IMR-90 (cell line): ENCODE results near the gene CCDC12. TPM values are rescaled to one million over a fixed set of nuclear protein-coding genes. Genes with fewer than 3 reads are reported as not detected.

Source experiments
- ATAC-seq: fragments of 200-7000 bp; cut with Tn5 transposase; 2 replicates; pipeline ENCODE4 v1.9.1; 2020; ENCODE audit warnings: low read depth, mild to moderate bottlenecking, moderate library complexity
- BruUV-seq: library from RNA; stranded (reverse); fragments of 400-500 nt; replicated peaks from 2 replicates; lab custom pipeline; 2021; lab: Mats Ljungman, UMichigan
- CTCF ChIA-PET: fragments of 300-600 bp; formaldehyde crosslinking; extraction: SDS; loops from one replicate; lab custom pipeline; 2021; ENCODE audit warnings: antibody characterized with exemption; lab: Yijun Ruan, JAX
- POLR2A ChIA-PET: fragments of 300-600 bp; sonication (Branson Sonifier 250); formaldehyde crosslinking; loops from one replicate; lab custom pipeline; 2022; ENCODE audit warnings: antibody characterized with exemption; ENCODE audit not compliant: unreplicated experiment; lab: Charles Lee
- DNase-seq: peaks from one replicate; pipeline ENCODE4 v3.0.0; 2013
- H2AFZ ChIP-seq: replicated peaks from 2 replicates; pipeline ENCODE3; 2013; ENCODE audit warnings: low read length, mild to moderate bottlenecking; ENCODE audit not compliant: poor library complexity
- H2AK5ac ChIP-seq: 2 replicates; pipeline ENCODE4 v1.6.1; 2013; ENCODE audit warnings: low read depth, low read length, inconsistent platforms
- H2AK9ac ChIP-seq: replicated peaks from 2 replicates; pipeline ENCODE3; 2013; ENCODE audit warnings: mild to moderate bottlenecking, low read depth, low read length, moderate library complexity; ENCODE audit not compliant: poor library complexity
- H2BK120ac ChIP-seq: 2 replicates; pipeline ENCODE4 v1.6.1; 2013; ENCODE audit warnings: low read depth, low read length, inconsistent platforms
- H2BK15ac ChIP-seq: 3 replicates; pipeline ENCODE4 v1.6.1; 2013; ENCODE audit warnings: low read depth, low read length, inconsistent platforms
- H2BK20ac ChIP-seq: 2 replicates; pipeline ENCODE4 v1.6.1; 2013; ENCODE audit warnings: low read depth, mild to moderate bottlenecking, inconsistent platforms, low read length, moderate library complexity
- H2BK5ac ChIP-seq: 2 replicates; pipeline ENCODE4 v1.6.1; 2013; ENCODE audit warnings: mild to moderate bottlenecking, low read depth, low read length, inconsistent platforms; ENCODE audit not compliant: poor library complexity, severe bottlenecking
- H3K14ac ChIP-seq: replicated peaks from 2 replicates; pipeline ENCODE4 v1.6.1; 2013; ENCODE audit warnings: low read depth, low read length, inconsistent platforms
- H3K18ac ChIP-seq: 2 replicates; pipeline ENCODE4 v1.6.1; 2013; ENCODE audit warnings: low read depth, low read length, control low read depth
- H3K23ac ChIP-seq: 2 replicates; pipeline ENCODE4 v1.6.1; 2013; ENCODE audit warnings: low read depth, low read length, inconsistent platforms
- H3K27ac ChIP-seq: 2 replicates; pipeline ENCODE4 v1.5.1; 2013; ENCODE audit warnings: mild to moderate bottlenecking, control low read depth, low read length; ENCODE audit not compliant: insufficient read depth
- H3K27me3 ChIP-seq: 2 replicates; pipeline ENCODE4 v1.6.1; 2013; ENCODE audit warnings: low read length; ENCODE audit not compliant: control insufficient read depth, insufficient read depth
- H3K36me3 ChIP-seq: 2 replicates; pipeline ENCODE4 v1.6.1; 2013; ENCODE audit warnings: low read length, mixed read lengths; ENCODE audit not compliant: control insufficient read depth, insufficient read depth
- H3K4ac ChIP-seq: 2 replicates; pipeline ENCODE4 v1.6.1; 2013; ENCODE audit warnings: low read depth, low read length, inconsistent platforms
- H3K4me1 ChIP-seq: 2 replicates; pipeline ENCODE4 v1.6.1; 2013; ENCODE audit warnings: low read length, mixed read lengths; ENCODE audit not compliant: control insufficient read depth, insufficient read depth
- H3K4me2 ChIP-seq: 2 replicates; pipeline ENCODE4 v1.6.1; 2013; ENCODE audit warnings: low read depth, mild to moderate bottlenecking, control low read depth, low read length, moderate library complexity
- H3K4me3 ChIP-seq: 2 replicates; pipeline ENCODE4 v1.5.1; 2013; ENCODE audit warnings: low read depth, mild to moderate bottlenecking, control low read depth, low read length, moderate library complexity; ENCODE audit not compliant: insufficient read depth
- H3K56ac ChIP-seq: 2 replicates; pipeline ENCODE4 v1.6.1; 2013; ENCODE audit warnings: low read length, inconsistent platforms; ENCODE audit not compliant: insufficient read depth; ENCODE audit errors: extremely low read depth
- H3K79me1 ChIP-seq, 2 experiments: 2 replicates each; pipeline ENCODE4 v1.6.1; 2013; ENCODE audit warnings: low read length in 2 of 2, inconsistent platforms in 1 of 2, low read depth in 1 of 2
- H3K9ac ChIP-seq: 2 replicates; pipeline ENCODE4 v1.6.1; 2013; ENCODE audit warnings: low read depth, low read length, control low read depth
- H3K9me1 ChIP-seq: 2 replicates; pipeline ENCODE4 v1.6.1; 2013; ENCODE audit warnings: low read length, inconsistent platforms; ENCODE audit not compliant: insufficient read depth
- H3K9me3 ChIP-seq: 2 replicates; pipeline ENCODE4 v1.6.1; 2013; ENCODE audit warnings: low read length; ENCODE audit not compliant: control insufficient read depth, insufficient read depth
- H4K20me1 ChIP-seq: 2 replicates; pipeline ENCODE4 v1.6.1; 2013; ENCODE audit warnings: low read length, inconsistent platforms; ENCODE audit not compliant: insufficient read depth
- H4K5ac ChIP-seq: 2 replicates; pipeline ENCODE4 v1.6.1; 2013; ENCODE audit warnings: mild to moderate bottlenecking, low read depth, low read length, control low read depth
- H4K8ac ChIP-seq, 2 experiments: 2 replicates each; pipeline ENCODE4 v1.6.1; 2013; ENCODE audit warnings: low read depth in 2 of 2, low read length in 2 of 2, control low read depth in 1 of 2, inconsistent platforms in 1 of 2
- H4K91ac ChIP-seq: 2 replicates; pipeline ENCODE4 v1.6.1; 2013; ENCODE audit warnings: low read depth, low read length, inconsistent platforms; ENCODE audit not compliant: insufficient read depth
- CEBPB ChIP-seq: IDR thresholded peaks from 2 replicates; pipeline ENCODE4 v1.6.1; 2012; ENCODE audit warnings: low read depth, low read length, improper control_type of control experiment
- MAFK ChIP-seq: IDR thresholded peaks from 2 replicates; pipeline ENCODE4 v1.6.1; 2012; ENCODE audit warnings: low read depth, low read length, improper control_type of control experiment
- MAZ ChIP-seq: IDR thresholded peaks from 2 replicates; pipeline ENCODE4 v1.6.1; 2012; ENCODE audit warnings: low read depth, mild to moderate bottlenecking, low read length, improper control_type of control experiment, moderate library complexity, borderline replicate concordance
- MXI1 ChIP-seq: IDR thresholded peaks from 2 replicates; pipeline ENCODE4 v1.6.1; 2012; ENCODE audit warnings: low read depth, mild to moderate bottlenecking, low read length, moderate library complexity, borderline replicate concordance
- POLR2A ChIP-seq: IDR thresholded peaks from 2 replicates; pipeline ENCODE4 v1.6.1; 2012; ENCODE audit warnings: mild to moderate bottlenecking, low read depth, low read length
- RAD21 ChIP-seq: IDR thresholded peaks from 2 replicates; pipeline ENCODE4 v1.6.1; 2012; ENCODE audit warnings: low read length, improper control_type of control experiment
- RCOR1 ChIP-seq: IDR thresholded peaks from 2 replicates; pipeline ENCODE4 v1.6.1; 2012; ENCODE audit warnings: mild to moderate bottlenecking, low read length, improper control_type of control experiment; ENCODE audit not compliant: insufficient replicate concordance
- WGBS, 2 experiments: methylation state at CpG; one replicate each; pipeline versions ENCODE4 v1.1.5 to v1.1.7; 2013; ENCODE audit warnings: missing lambda C conversion rate in 2 of 2; ENCODE audit not compliant: insufficient read length in 1 of 2; ENCODE audit errors: extremely low coverage in 2 of 2; 5-methylcytosine and 5-hydroxymethylcytosine counted together
- dilution Hi-C: fragments of 300-500 bp; cut with HindIII; formaldehyde crosslinking; loops from one replicate; pipeline ENCODE4 v1.14.3; 2018; ENCODE audit warnings: low sequenced_read_pairs; ENCODE audit not compliant: unreplicated experiment
- in situ Hi-C: fragments of 300-500 bp; cut with MboI; formaldehyde crosslinking; loops from 3 replicates; pipeline ENCODE4 v1.14.3; 2019; ENCODE audit warnings: low sequenced_read_pairs, inconsistent platforms, mixed read lengths
- intact Hi-C: fragments of 100-400 bp; cut with micrococcal nuclease; formaldehyde crosslinking; loops from 2 replicates; pipeline ENCODE4 v1.10.0; 2022
- polyA plus RNA-seq, 3 experiments: library from polyadenylated mRNA; depleted of rRNA; stranded (reverse); fragments of >200 nt; gene quantifications; 2 replicates each; pipeline ENCODE4 v1.2.3, GENCODE V29; 2012; ENCODE audit warnings: low replicate concordance in 1 of 3
- total RNA-seq: library from RNA; depleted of rRNA; stranded (reverse); fragments of >200 nt; gene quantifications from 2 replicates; pipeline ENCODE4 v1.2.3, GENCODE V29; 2012

The CCDC12 gene
- total and polyA plus RNA-seq, 2 of the 4 experiments (the other 2 are of a cell fraction) = 15.2 to 35.1 TPM

GRCh38 chr3:46875560-46875959 lies 101.0 kb downstream of the CCDC12 start:
- H2BK20ac ChIP-seq = no peak overlapping the region
- H3K9ac ChIP-seq = no peak overlapping the region
- H3K56ac ChIP-seq = no peak overlapping the region
- TF ChIP-seq RAD21 (no peak), RCOR1 (no peak), CEBPB (no peak), MAZ (no peak), POLR2A (no peak), MAFK (no peak), MXI1 (no peak)
- no peaks in the 10 kb centered on the region for H4K20me1 ChIP-seq
- no peaks in the 10 kb centered on the region for H3K79me1 ChIP-seq
- no peak overlapping the region for H4K5ac ChIP-seq
- no peaks in the 10 kb centered on the region for H3K4me1 ChIP-seq
- in situ Hi-C loops (loop anchor here (25.0 kb wide), 1 partner anchor 388 kb away; the partner anchor contains the start of gene RTP3), dilution Hi-C loops (no loop called here), intact Hi-C loops (no loop called here)
- H2BK5ac ChIP-seq = no peak overlapping the region
- no peak overlapping the region for H2BK15ac ChIP-seq
- no peaks in the 10 kb centered on the region for H3K36me3 ChIP-seq
- POLR2A ChIA-PET = no interaction called here
- H3K9me1 ChIP-seq = 0 out of 2 replicates have a peak, but pooled peaks cover 3% of the 10 kb centered on the region
- no peak overlapping the region for H2AFZ ChIP-seq
- no peak overlapping the region for H3K4me2 ChIP-seq
- H2AK9ac ChIP-seq = no peak overlapping the region
- BruUV-seq = no TSS peak
- H3K14ac ChIP-seq = no peak overlapping the region
- H3K4ac ChIP-seq = no peak overlapping the region
- no peak overlapping the region for H3K18ac ChIP-seq
- H3K27ac ChIP-seq = no peak overlapping the region
- ATAC-seq = no peak
- no peak overlapping the region for H3K23ac ChIP-seq
- no peak overlapping the region for H2AK5ac ChIP-seq
- H4K8ac ChIP-seq = no peak overlapping the region
- WGBS, 2 experiments = 100% methylated on average over 3 of the region's 9 CpGs; no CpG with 5 or more reads in 1 of the 2 experiments
- no peak for DNase-seq
- peaks cover 44% of the 10 kb centered on the region for H3K27me3 ChIP-seq
- no peaks in the 10 kb centered on the region for H3K9me3 ChIP-seq
- no peak overlapping the region for H4K91ac ChIP-seq
- CTCF ChIA-PET = no interaction called here
- no peak overlapping the region for H3K4me3 ChIP-seq
- no peak overlapping the region for H2BK120ac ChIP-seq
